H9 (cell line): Measurements from ENCODE around the gene MYMK. TPM values are rescaled to one million over a fixed set of nuclear protein-coding genes. Genes with fewer than 3 reads are reported as not detected.
A peak's percentile ranks its signal among the peaks of the same experiment; 100 is the strongest.

Experiments used
- DNase-seq: peaks from one replicate; pipeline ENCODE4 v3.0.0-alpha.2; 2017
- H2AFZ ChIP-seq: one replicate; pipeline ENCODE4 v1.6.1; 2013; ENCODE audit warnings: mild to moderate bottlenecking, low read length, control low read depth, moderate library complexity
- H2AK5ac ChIP-seq: 2 replicates; pipeline ENCODE4 v1.6.1; 2013; ENCODE audit warnings: low read length, control low read depth, mixed read lengths; ENCODE audit not compliant: insufficient read length
- H2BK120ac ChIP-seq: one replicate; pipeline ENCODE4 v1.6.1; 2013; ENCODE audit warnings: low read depth, mild to moderate bottlenecking, low read length, control low read depth, inconsistent platforms; ENCODE audit not compliant: poor library complexity, severe bottlenecking
- H2BK12ac ChIP-seq: 2 replicates; pipeline ENCODE4 v1.6.1; 2013; ENCODE audit warnings: low read length, control low read depth, mixed read lengths, low read depth; ENCODE audit not compliant: insufficient read length
- H2BK15ac ChIP-seq: 2 replicates; pipeline ENCODE4 v1.6.1; 2013; ENCODE audit warnings: low read depth, low read length, control low read depth
- H2BK20ac ChIP-seq: one replicate; pipeline ENCODE4 v1.6.1; 2013; ENCODE audit warnings: low read depth, mild to moderate bottlenecking, low read length, control low read depth, inconsistent platforms; ENCODE audit not compliant: poor library complexity, severe bottlenecking
- H2BK5ac ChIP-seq: 2 replicates; pipeline ENCODE4 v1.6.1; 2013; ENCODE audit warnings: low read length, control low read depth, mixed read lengths; ENCODE audit not compliant: insufficient read length
- H3K14ac ChIP-seq: 2 replicates; pipeline ENCODE4 v1.6.1; 2013; ENCODE audit warnings: low read length, control low read depth; ENCODE audit not compliant: insufficient read depth
- H3K18ac ChIP-seq: 2 replicates; pipeline ENCODE4 v1.6.1; 2013; ENCODE audit warnings: low read depth, mild to moderate bottlenecking, mixed read lengths, low read length, control low read depth; ENCODE audit not compliant: insufficient read length
- H3K23ac ChIP-seq: 2 replicates; pipeline ENCODE4 v1.6.1; 2013; ENCODE audit warnings: low read length, control low read depth, mixed read lengths, low read depth; ENCODE audit not compliant: insufficient read length
- H3K23me2 ChIP-seq: 2 replicates; pipeline ENCODE4 v1.6.1; 2013; ENCODE audit warnings: low read depth, mild to moderate bottlenecking, mixed read lengths, low read length, control low read depth; ENCODE audit not compliant: insufficient read length, poor library complexity, severe bottlenecking
- H3K27ac ChIP-seq: 2 replicates; pipeline ENCODE4 v1.5.1; 2013; ENCODE audit warnings: low read length, control low read depth, mixed read lengths, low read depth; ENCODE audit not compliant: insufficient read length
- H3K27me3 ChIP-seq: 2 replicates; pipeline ENCODE4 v1.6.1; 2013; ENCODE audit warnings: low read length, control low read depth, inconsistent platforms; ENCODE audit not compliant: insufficient read depth
- H3K4ac ChIP-seq: 2 replicates; pipeline ENCODE4 v1.6.1; 2013; ENCODE audit warnings: low read depth, mild to moderate bottlenecking, control low read depth, inconsistent platforms, low read length, moderate library complexity
- H3K4me1 ChIP-seq: 2 replicates; pipeline ENCODE4 v1.6.1; 2013; ENCODE audit warnings: low read length, control low read depth, inconsistent platforms; ENCODE audit not compliant: insufficient read depth
- H3K4me2 ChIP-seq: 2 replicates; pipeline ENCODE4 v1.6.1; 2013; ENCODE audit warnings: low read length, control low read depth, mixed read lengths; ENCODE audit not compliant: insufficient read length, insufficient read depth
- H3K56ac ChIP-seq: 2 replicates; pipeline ENCODE4 v1.6.1; 2013; ENCODE audit warnings: low read depth, mild to moderate bottlenecking, mixed read lengths, low read length, control low read depth; ENCODE audit not compliant: insufficient read length
- H3K79me1 ChIP-seq: 2 replicates; pipeline ENCODE4 v1.6.1; 2013; ENCODE audit warnings: low read depth, mild to moderate bottlenecking, moderate library complexity, low read length, control low read depth, inconsistent platforms; ENCODE audit not compliant: insufficient read depth, poor library complexity, severe bottlenecking
- H3K79me2 ChIP-seq: 2 replicates; pipeline ENCODE4 v1.6.1; 2013; ENCODE audit warnings: low read length, control low read depth, inconsistent platforms; ENCODE audit not compliant: insufficient read depth
- H3K9ac ChIP-seq: 2 replicates; pipeline ENCODE4 v1.6.1; 2013; ENCODE audit warnings: low read length, control low read depth, mixed read lengths; ENCODE audit not compliant: insufficient read length; ENCODE audit errors: extremely low read depth
- H3K9me3 ChIP-seq: one replicate; pipeline ENCODE4 v1.6.1; 2013; ENCODE audit warnings: low read depth, low read length, inconsistent platforms; ENCODE audit not compliant: control insufficient read depth
- H3T11ph ChIP-seq: one replicate; pipeline ENCODE4 v1.6.1; 2013; ENCODE audit warnings: mild to moderate bottlenecking, low read length, control low read depth, inconsistent platforms
- H4K20me1 ChIP-seq: one replicate; pipeline ENCODE4 v1.6.1; 2013; ENCODE audit not compliant: control insufficient read depth, insufficient read length, insufficient read depth
- H4K5ac ChIP-seq: 2 replicates; pipeline ENCODE4 v1.6.1; 2013; ENCODE audit warnings: low read depth, mild to moderate bottlenecking, mixed read lengths, low read length, control low read depth; ENCODE audit not compliant: insufficient read length
- H4K8ac ChIP-seq: replicated peaks from 2 replicates; pipeline ENCODE4 v1.6.1; 2013; ENCODE audit warnings: low read length, control low read depth, mixed read lengths, low read depth; ENCODE audit not compliant: insufficient read length
- H4K91ac ChIP-seq: 2 replicates; pipeline ENCODE4 v1.6.1; 2013; ENCODE audit warnings: low read depth, mild to moderate bottlenecking, moderate library complexity, mixed read lengths, low read length, control low read depth; ENCODE audit not compliant: insufficient read length
- H3K27ac Mint-ChIP-seq, 3 experiments: 2 replicates in 2 of 3; 3 replicates in 1 of 3; pipeline ENCODE4 v1.8.0; 2020 to 2021; ENCODE audit warnings: mixed read lengths in 3 of 3, mild to moderate bottlenecking in 1 of 3, moderate library complexity in 1 of 3
- H3K27me3 Mint-ChIP-seq: 2 replicates; pipeline ENCODE4 v1.8.0; 2021; ENCODE audit warnings: low read depth, mild to moderate bottlenecking, moderate library complexity, mixed read lengths
- H3K36me3 Mint-ChIP-seq, 3 experiments: 2 replicates in 2 of 3; 3 replicates in 1 of 3; pipeline ENCODE4 v1.8.0; 2020 to 2021; ENCODE audit warnings: low read depth in 3 of 3, mixed read lengths in 3 of 3; ENCODE audit not compliant: insufficient read depth in 1 of 3
- H3K4me1 Mint-ChIP-seq, 2 experiments: 2 replicates each; pipeline ENCODE4 v1.8.0; 2020; ENCODE audit warnings: mixed read lengths in 2 of 2
- H3K4me3 Mint-ChIP-seq, 2 experiments: 2 replicates in 1 of 2; 3 replicates in 1 of 2; pipeline ENCODE4 v1.8.0; 2020 to 2021; ENCODE audit warnings: mild to moderate bottlenecking in 2 of 2, mixed read lengths in 2 of 2, moderate library complexity in 1 of 2
- H3K9me3 Mint-ChIP-seq, 2 experiments: 2 replicates in 1 of 2; 3 replicates in 1 of 2; pipeline ENCODE4 v1.8.0; 2020; ENCODE audit warnings: mild to moderate bottlenecking in 2 of 2, mixed read lengths in 2 of 2, moderate library complexity in 1 of 2
- WGBS: extraction: QIAGEN DNeasy Blood & Tissue Kit; methylation state at CpG from one replicate; pipeline ENCODE4 v1.1.7; 2013; ENCODE audit warnings: missing lambda C conversion rate, low lambda C conversion rate, mixed read lengths; ENCODE audit not compliant: insufficient read length; ENCODE audit errors: extremely low coverage; 5-methylcytosine and 5-hydroxymethylcytosine counted together
- total RNA-seq: library from RNA; stranded (reverse); gene quantifications from 2 replicates; pipeline ENCODE4 v1.2.1, GENCODE V29; 2021
- TF ChIP-seq, protein P1 (sequence below): fragments of 200-600 bp; sonication (generic); conservative IDR thresholded peaks from 3 replicates; pipeline ENCODE4 v1.8.0; 2021; ENCODE audit warnings: antibody characterized with exemption, mild to moderate bottlenecking

Gene MYMK
- total RNA-seq, 1 experiment from 2014 or later = not detected

DNA sequence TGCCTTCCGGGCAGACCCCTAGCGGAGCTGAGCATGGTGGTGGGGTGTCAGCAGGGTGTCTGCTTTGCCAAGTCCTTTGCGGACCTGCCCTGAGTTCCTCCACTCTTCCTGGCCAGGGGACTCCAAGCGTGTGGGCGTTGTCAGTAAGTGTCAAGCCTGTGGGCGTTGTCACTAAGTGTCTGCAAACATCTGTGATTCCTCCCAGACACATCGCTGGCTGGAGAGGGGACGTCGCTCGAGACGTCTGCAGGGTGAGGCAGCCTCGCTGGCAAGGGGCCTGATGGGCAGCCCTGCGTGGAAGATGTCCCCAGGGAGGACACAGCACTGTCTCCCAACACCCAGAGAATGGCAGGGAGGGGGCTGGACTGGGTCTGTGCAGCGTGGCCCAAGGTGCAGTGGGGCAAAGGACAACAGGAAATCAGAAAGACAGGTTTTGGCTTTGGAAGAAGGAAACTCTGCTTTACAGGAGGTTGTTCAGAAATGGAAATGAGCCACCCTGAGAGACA lies 38.6 kb upstream of the MYMK start:
- H3K27ac Mint-ChIP-seq = peak overlapping the region; percentile 36 to 85 (median 61); a peak in 3 of 7 replicates

More for the DNA sequence above, 38.6 kb upstream of the MYMK start:
- H4K91ac ChIP-seq = no peak overlapping the region
- H3K4me2 ChIP-seq = no peak overlapping the region
- H2BK5ac ChIP-seq = no peak overlapping the region
- no peak overlapping the region for H3K14ac ChIP-seq
- H3K79me1 ChIP-seq = no peaks in the 10 kb centered on the region
- no peak overlapping the region for H4K5ac ChIP-seq
- no CpG with 5 or more reads among the region's 14 CpGs for WGBS
- no peak overlapping the region for H3K18ac ChIP-seq
- no peak overlapping the region for H2BK12ac ChIP-seq
- H3K79me2 ChIP-seq = no peaks in the 10 kb centered on the region
- no peaks in the 10 kb centered on the region for H3K23me2 ChIP-seq
- no peak overlapping the region for H3K23ac ChIP-seq
- Mint-ChIP-seq H3K4me1 (peaks cover 18 to 30% of the 10 kb centered on the region in 2 experiments), H3K36me3 (peaks cover 0 to 3% (median 0%) of the 10 kb centered on the region in 3 experiments; a peak in 2 of 7 replicates), H3K4me3 (no peak overlapping the region; a peak in 1 of 5 replicates), H3K27me3 (peaks cover 13% of the 10 kb centered on the region), H3K9me3 (no peaks in the 10 kb centered on the region)
- H3T11ph ChIP-seq = no peak overlapping the region
- H2AK5ac ChIP-seq = no peak overlapping the region
- H2AFZ ChIP-seq = no peak overlapping the region
- H3K9ac ChIP-seq = no peak overlapping the region
- no peak overlapping the region for H2BK120ac ChIP-seq
- DNase-seq = no peak
- no peak overlapping the region for H3K4ac ChIP-seq
- no peak overlapping the region for H2BK20ac ChIP-seq
- no peak overlapping the region for H3K27ac ChIP-seq
- H2BK15ac ChIP-seq = no peak overlapping the region
- no peaks in the 10 kb centered on the region for H4K20me1 ChIP-seq
- no peaks in the 10 kb centered on the region for H3K9me3 ChIP-seq
- H4K8ac ChIP-seq = no peak overlapping the region
- H3K4me1 ChIP-seq = peaks cover 2% of the 10 kb centered on the region; the same call in 1 of the 2 replicates
- no peaks in the 10 kb centered on the region for H3K27me3 ChIP-seq
- H3K56ac ChIP-seq = no peak overlapping the region
- TF ChIP-seq, protein P1, sequence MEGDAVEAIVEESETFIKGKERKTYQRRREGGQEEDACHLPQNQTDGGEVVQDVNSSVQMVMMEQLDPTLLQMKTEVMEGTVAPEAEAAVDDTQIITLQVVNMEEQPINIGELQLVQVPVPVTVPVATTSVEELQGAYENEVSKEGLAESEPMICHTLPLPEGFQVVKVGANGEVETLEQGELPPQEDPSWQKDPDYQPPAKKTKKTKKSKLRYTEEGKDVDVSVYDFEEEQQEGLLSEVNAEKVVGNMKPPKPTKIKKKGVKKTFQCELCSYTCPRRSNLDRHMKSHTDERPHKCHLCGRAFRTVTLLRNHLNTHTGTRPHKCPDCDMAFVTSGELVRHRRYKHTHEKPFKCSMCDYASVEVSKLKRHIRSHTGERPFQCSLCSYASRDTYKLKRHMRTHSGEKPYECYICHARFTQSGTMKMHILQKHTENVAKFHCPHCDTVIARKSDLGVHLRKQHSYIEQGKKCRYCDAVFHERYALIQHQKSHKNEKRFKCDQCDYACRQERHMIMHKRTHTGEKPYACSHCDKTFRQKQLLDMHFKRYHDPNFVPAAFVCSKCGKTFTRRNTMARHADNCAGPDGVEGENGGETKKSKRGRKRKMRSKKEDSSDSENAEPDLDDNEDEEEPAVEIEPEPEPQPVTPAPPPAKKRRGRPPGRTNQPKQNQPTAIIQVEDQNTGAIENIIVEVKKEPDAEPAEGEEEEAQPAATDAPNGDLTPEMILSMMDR = no peak
